GM19397 (cell line): ENCODE results near the gene KCNIP1.

Experiments
- ATAC-seq: cut with Tn5 transposase; IDR thresholded peaks from one replicate; pipeline ENCODE4 v1.9.1; 2021; ENCODE audit warnings: mild to moderate bottlenecking, moderate library complexity; ENCODE audit not compliant: unreplicated experiment

KCNIP1 gene

GRCh38 chr5:170508036-170508435 is 4.2 kb downstream of the KCNIP1 start:
- no peak for ATAC-seq

GRCh38 chr5:170508660-170509347 is 5.0 kb downstream of the KCNIP1 start:
- ATAC-seq = no peak

- no peak for ATAC-seq
These were observed 5.5 kb downstream of the KCNIP1 start for GRCh38 chr5:170509348-170509660.

GRCh38 chr5:170510126-170510525 is 6.3 kb downstream of the KCNIP1 start:
- ATAC-seq = no peak

GRCh38 chr5:170510559-170510958 is 6.7 kb downstream of the KCNIP1 start:
- ATAC-seq = no peak

GRCh38 chr5:170511551-170512258 is 7.9 kb downstream of the KCNIP1 start:
- ATAC-seq = no peak

GRCh38 chr5:170513856-170514525 is 10.2 kb downstream of the KCNIP1 start:
- ATAC-seq = no peak

- ATAC-seq = no peak
These were observed 13.6 kb downstream of the KCNIP1 start for GRCh38 chr5:170517411-170517810.

GRCh38 chr5:170518277-170518676 is 14.5 kb downstream of the KCNIP1 start:
- no peak for ATAC-seq

GRCh38 chr5:170519549-170519948 is 15.7 kb downstream of the KCNIP1 start:
- no peak for ATAC-seq

GRCh38 chr5:170520372-170520771 is 16.6 kb downstream of the KCNIP1 start:
- no peak for ATAC-seq

GRCh38 chr5:170522211-170523141 is 18.7 kb downstream of the KCNIP1 start:
- ATAC-seq = no peak

GRCh38 chr5:170523142-170523551 is 19.3 kb downstream of the KCNIP1 start:
- no peak for ATAC-seq

- ATAC-seq = no peak
These were observed 20.0 kb downstream of the KCNIP1 start for GRCh38 chr5:170523830-170524229.

- no peak for ATAC-seq
These were observed 20.8 kb downstream of the KCNIP1 start for GRCh38 chr5:170524576-170524975.

- no peak for ATAC-seq
These were observed 21.8 kb downstream of the KCNIP1 start for GRCh38 chr5:170525470-170526211.

- ATAC-seq = no peak
These were observed 24.2 kb downstream of the KCNIP1 start for GRCh38 chr5:170527991-170528390.

- ATAC-seq = no peak
These were observed 25.2 kb downstream of the KCNIP1 start for GRCh38 chr5:170528976-170529375.

- no peak for ATAC-seq
These were observed 29.1 kb downstream of the KCNIP1 start for GRCh38 chr5:170532935-170533334.

- no peak for ATAC-seq
These were observed 29.6 kb downstream of the KCNIP1 start for GRCh38 chr5:170533383-170533782.
